Loucy (cell line): ENCODE measurements around the gene FBN1.

ENCODE experiments used
- EZH2phosphoT487 ChIP-seq: fragments of 200-600 bp; IDR thresholded peaks from 2 replicates; pipeline ENCODE4 v1.6.1; 2018; ENCODE audit warnings: antibody characterized with exemption, mild to moderate bottlenecking, moderate library complexity, borderline replicate concordance
- TF ChIP-seq, protein P1 (sequence below): fragments of 200-600 bp; sonication (generic); conservative IDR thresholded peaks from 2 replicates; pipeline ENCODE4 v1.5.1; 2014; ENCODE audit warnings: mild to moderate bottlenecking, antibody characterized with exemption, low read length

GRCh38 chr15:48477795-48478360 lies 167.6 kb downstream of the FBN1 start:
- TF ChIP-seq, protein P1, sequence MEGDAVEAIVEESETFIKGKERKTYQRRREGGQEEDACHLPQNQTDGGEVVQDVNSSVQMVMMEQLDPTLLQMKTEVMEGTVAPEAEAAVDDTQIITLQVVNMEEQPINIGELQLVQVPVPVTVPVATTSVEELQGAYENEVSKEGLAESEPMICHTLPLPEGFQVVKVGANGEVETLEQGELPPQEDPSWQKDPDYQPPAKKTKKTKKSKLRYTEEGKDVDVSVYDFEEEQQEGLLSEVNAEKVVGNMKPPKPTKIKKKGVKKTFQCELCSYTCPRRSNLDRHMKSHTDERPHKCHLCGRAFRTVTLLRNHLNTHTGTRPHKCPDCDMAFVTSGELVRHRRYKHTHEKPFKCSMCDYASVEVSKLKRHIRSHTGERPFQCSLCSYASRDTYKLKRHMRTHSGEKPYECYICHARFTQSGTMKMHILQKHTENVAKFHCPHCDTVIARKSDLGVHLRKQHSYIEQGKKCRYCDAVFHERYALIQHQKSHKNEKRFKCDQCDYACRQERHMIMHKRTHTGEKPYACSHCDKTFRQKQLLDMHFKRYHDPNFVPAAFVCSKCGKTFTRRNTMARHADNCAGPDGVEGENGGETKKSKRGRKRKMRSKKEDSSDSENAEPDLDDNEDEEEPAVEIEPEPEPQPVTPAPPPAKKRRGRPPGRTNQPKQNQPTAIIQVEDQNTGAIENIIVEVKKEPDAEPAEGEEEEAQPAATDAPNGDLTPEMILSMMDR: no peak
- TF ChIP-seq EZH2phosphoT487: no peak
